GM18520 (cell line): ENCODE data around the gene DHCR7.

Experiments used
- ATAC-seq: cut with Tn5 transposase; IDR thresholded peaks from one replicate; pipeline ENCODE4 v1.9.1; 2021; ENCODE audit not compliant: unreplicated experiment

DHCR7 gene

GRCh38 chr11:71387200-71387599 lies 61.0 kb downstream of the DHCR7 start:
- ATAC-seq = no peak

- ATAC-seq = no peak
Observed at GRCh38 chr11:71386202-71386601, 62.0 kb downstream of the DHCR7 start.

- no peak for ATAC-seq
Observed at GRCh38 chr11:71385091-71385490, 63.1 kb downstream of the DHCR7 start.

GRCh38 chr11:71384561-71384960 lies 63.6 kb downstream of the DHCR7 start:
- ATAC-seq = no peak
